ENCODE data around the gene ZBTB16.

Gene ZBTB16

DNA sequence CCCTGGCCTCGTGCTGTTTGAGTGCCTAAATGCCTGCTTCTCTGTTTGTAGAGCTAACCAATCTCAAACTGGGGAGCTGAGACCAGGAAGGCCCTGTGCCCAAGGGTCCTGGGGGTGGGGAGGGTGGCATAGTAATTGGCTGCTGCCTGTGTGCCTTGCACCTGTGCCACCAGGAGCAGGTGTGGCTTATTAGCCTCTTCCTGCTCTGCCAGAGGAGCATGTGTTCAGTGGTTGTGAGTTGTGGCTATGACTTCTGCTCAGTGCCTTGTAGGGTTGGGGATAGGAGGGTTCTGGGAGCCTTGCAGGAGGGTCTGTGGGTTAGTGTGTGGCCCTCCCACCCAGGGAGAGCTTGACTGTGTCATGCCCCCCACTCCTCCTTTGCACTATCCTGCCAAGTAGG is 109.2 kb downstream of the ZBTB16 start:
- ATAC-seq (no peak), DNase-seq (ENCODE audit: low spot score in 2 of 2) (no peak)
- no peak overlapping the region for H3K4me3 Mint-ChIP-seq
- peaks cover 45% of the 10 kb centered on the region for H3K36me3 Mint-ChIP-seq
- no peaks in the 10 kb centered on the region for H3K9me3 Mint-ChIP-seq
- H3K27ac Mint-ChIP-seq: peak overlapping the region; percentile 82
- H3K4me1 Mint-ChIP-seq: peaks cover 94% of the 10 kb centered on the region

DNA sequence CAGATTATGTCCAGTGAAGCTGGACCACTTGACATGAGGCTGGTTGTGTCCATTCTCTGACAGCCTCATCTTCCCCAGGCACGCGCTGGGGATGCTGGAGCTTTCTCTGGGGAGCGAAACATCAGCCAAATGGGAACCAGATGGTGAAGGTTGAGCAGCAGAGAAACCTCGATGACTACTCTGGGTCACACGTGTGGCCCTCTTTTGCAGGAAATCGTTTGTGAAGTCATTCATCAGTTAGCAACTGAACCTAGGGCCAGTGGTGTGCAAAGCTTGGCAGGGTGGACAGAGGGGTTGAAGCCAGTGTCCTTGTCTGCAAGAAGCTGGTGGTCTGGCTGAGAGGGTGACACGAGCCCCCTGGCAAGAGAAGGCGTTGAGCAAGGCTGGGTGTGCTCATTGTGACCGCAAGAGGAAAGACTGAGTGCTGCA is 109.8 kb downstream of the ZBTB16 start:
- Mint-ChIP-seq H3K36me3 (peaks cover 41% of the 10 kb centered on the region), H3K9me3 (no peaks in the 10 kb centered on the region), H3K4me1 (peaks cover 94% of the 10 kb centered on the region), H3K4me3 (peak overlapping the region; percentile 15), H3K27ac (peak overlapping the region; percentile 82)
- ATAC-seq (no peak), DNase-seq (ENCODE audit: low spot score in 2 of 2) (no peak)

DNA sequence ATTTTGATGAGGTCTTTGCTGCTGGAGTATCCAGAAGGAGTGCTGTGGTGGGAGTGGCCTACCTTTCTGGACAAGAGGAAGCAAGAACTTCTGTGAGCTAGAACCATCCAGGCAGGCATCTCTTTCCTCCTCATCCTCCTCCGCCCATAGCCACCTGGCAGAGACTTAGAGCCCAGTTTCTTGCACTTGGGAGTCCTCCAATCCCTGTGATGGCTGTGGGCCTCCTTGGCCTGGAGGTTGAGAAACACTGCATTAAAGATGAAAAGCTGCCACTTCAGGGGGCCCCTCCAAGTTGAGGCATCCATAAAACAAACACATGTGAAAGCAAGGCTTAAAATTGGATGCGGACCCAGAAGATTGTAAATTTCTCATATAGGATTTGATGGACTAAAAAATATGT is 110.3 kb downstream of the ZBTB16 start:
- H3K9me3 Mint-ChIP-seq: no peaks in the 10 kb centered on the region
- peaks cover 94% of the 10 kb centered on the region for H3K4me1 Mint-ChIP-seq
- ATAC-seq: no peak
- peaks cover 41% of the 10 kb centered on the region for H3K36me3 Mint-ChIP-seq
- peak overlapping the region; percentile 15 for H3K4me3 Mint-ChIP-seq
- peak overlapping the region; percentile 82 for H3K27ac Mint-ChIP-seq
- DNase-seq (ENCODE audit: low spot score in 2 of 2): no peak

DNA sequence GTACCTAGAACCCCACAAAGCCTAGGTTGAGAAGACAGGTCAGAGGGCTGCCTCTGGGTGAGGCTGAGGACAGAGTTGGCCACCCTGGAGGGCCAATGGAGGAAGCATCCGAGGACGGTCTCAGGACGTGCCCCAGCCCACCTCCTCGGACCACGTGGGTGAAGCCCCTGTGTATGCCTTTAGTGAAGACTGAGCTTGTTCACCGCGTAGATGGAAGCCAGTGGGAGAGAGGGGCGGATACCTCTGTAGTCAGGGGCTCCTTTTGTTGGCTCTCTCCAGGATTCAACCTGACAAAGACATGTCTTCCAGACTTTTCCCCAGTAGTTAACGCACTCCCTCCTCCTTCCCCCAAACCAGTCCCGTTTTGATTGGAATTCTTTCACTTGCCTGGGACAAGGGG is 110.7 kb downstream of the ZBTB16 start:
- no peak for DNase-seq (ENCODE audit: low spot score in 2 of 2)
- Mint-ChIP-seq H3K4me3 (no peak overlapping the region), H3K27ac (peak overlapping the region; percentile 40), H3K4me1 (peaks cover 93% of the 10 kb centered on the region), H3K9me3 (no peaks in the 10 kb centered on the region), H3K36me3 (peaks cover 42% of the 10 kb centered on the region)
- no peak for ATAC-seq

DNA sequence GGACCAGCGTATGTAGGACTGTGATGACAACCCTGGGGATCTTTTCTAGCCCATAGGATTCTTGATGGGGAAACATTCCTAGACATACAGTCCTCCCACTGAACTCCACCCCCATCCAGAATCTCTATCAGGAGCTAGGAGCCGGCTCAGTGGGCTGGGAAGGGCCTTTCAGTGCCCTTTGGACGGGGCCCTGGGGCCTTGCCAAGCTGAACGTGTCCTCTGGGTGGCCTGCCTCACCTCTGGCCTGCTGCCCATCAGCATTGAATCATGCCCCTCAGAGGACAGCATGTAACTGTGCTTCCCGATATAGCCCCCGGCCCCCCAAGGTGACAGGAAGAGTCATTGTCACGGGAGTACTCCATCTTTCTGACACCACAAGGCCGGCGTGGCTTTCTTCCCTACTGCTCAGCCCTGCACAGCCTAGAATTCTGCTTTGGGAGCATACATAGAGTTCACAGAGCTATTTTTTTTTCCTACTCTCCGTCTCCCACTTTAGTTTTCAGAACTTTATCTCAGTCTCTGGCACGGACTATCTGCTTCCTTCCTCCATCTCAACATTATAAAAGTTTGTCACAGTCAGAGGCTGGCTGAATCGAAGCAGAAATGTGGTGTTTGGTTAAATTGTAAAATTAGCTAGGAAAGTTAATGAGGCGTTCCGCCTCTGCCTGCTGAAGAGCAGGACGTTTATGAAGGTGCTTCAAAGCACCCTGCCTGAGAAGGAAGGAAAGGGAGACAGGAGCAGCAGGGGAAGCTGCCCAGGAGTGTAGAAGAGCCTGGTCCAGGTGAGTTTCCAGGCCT is 111.9 kb downstream of the ZBTB16 start:
- H3K9me3 Mint-ChIP-seq: no peaks in the 10 kb centered on the region
- DNase-seq (ENCODE audit: low spot score in 2 of 2): no peak
- peaks cover 93% of the 10 kb centered on the region for H3K4me1 Mint-ChIP-seq
- H3K36me3 Mint-ChIP-seq: peaks cover 50% of the 10 kb centered on the region
- no peak overlapping the region for H3K4me3 Mint-ChIP-seq
- H3K27ac Mint-ChIP-seq: peak overlapping the region; percentile 40
- ATAC-seq: no peak

DNA sequence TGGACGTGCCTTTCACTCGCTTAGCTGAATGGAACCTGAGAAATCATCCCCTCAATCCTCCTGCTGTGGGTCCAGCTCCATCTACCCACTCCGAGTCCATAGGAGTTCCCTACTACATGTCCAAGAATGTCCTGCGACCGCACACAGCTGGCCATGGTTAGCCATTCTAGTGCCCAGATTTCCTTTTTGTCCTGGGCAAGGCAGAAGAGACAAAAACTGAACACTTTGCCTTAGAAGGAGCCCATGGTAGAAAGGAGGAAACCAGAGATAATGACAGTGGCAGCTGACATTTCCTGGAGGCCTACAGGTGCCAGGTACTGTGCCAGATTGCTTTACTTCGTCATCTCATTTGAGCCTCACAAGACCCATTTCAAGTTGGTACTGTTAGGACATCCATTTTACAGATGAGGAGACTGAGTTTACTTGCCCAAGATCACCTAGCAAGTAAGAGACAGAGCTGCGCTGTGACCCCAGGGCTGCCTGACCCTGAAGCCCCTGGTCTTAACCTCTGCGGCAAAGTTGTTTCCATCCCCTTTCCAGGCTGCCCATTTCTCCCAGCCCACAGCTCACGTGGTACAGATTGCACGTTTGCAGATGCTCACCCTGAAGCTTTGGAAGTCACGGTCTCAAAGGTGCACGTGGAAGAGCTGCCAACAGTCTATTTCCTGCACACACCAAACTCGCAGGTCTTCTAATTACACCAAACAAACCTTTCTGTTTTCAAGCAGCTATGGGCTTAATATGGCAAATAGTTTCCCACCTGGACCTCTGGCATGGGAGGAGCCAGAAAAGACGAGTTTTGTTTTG is 112.7 kb downstream of the ZBTB16 start:
- no peak for DNase-seq (ENCODE audit: low spot score in 2 of 2)
- Mint-ChIP-seq H3K36me3 (peaks cover 43% of the 10 kb centered on the region), H3K27ac (peak overlapping the region; percentile 79), H3K4me3 (peak overlapping the region; percentile 28), H3K4me1 (peaks cover 86% of the 10 kb centered on the region), H3K9me3 (no peaks in the 10 kb centered on the region)
- ATAC-seq: no peak

DNA sequence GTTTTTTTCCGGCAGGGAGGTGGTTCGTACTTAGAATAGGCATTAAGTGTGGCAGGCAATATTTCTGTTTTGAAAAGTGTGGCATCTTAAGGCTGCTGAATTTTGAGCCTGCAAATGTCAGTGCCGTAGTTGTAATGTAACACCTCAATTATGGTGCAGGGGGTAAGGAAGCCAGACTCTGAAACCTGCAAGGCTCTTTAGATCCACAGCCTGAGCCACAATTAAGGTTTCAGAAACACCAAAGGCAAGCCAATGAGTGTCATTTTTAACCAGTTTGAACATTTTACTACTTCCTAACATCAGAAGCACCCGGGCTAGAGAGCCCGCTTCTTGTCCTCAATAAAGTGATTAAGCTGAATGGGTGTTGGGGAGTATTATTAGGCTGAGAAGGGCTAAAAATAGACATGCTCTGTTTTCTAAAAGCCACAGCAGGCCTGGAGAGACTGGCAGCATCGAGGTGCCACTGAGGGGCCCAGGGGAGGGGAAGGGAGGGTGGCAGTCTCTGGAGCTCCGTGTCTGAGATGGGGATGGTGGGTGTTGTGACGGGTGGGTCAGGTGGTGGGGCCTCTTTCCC is 113.4 kb downstream of the ZBTB16 start:
- ATAC-seq (peak; percentile 61), DNase-seq (ENCODE audit: low spot score in 2 of 2) (no peak)
- Mint-ChIP-seq H3K4me3 (peak overlapping the region; percentile 28), H3K36me3 (peaks cover 43% of the 10 kb centered on the region), H3K4me1 (peaks cover 86% of the 10 kb centered on the region), H3K9me3 (no peaks in the 10 kb centered on the region), H3K27ac (peak overlapping the region; percentile 79)

DNA sequence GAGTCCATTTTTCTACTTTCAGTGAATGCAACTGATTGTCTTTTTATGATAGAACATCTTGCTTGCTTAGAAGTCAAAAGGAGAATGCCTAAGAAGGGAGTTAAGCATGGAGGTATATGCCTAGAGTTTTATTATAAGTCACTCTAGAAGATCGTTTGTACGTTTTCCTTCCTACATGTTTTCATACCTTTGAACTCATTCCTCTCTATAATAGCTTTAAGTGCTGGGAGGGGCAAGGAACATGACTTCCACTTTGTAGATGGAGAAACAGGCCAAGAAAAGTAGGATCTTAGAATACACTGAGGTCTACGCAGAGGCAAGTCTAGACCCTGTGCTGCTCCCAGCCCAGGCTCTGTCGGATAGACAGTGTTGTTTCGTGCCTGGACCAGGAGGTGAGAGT is 114.3 kb downstream of the ZBTB16 start:
- no peak overlapping the region for H3K4me3 Mint-ChIP-seq
- H3K36me3 Mint-ChIP-seq: peaks cover 35% of the 10 kb centered on the region
- H3K4me1 Mint-ChIP-seq: peaks cover 86% of the 10 kb centered on the region
- ATAC-seq (no peak), DNase-seq (ENCODE audit: low spot score in 2 of 2) (no peak)
- H3K27ac Mint-ChIP-seq: peak overlapping the region; percentile 79
- no peaks in the 10 kb centered on the region for H3K9me3 Mint-ChIP-seq

DNA sequence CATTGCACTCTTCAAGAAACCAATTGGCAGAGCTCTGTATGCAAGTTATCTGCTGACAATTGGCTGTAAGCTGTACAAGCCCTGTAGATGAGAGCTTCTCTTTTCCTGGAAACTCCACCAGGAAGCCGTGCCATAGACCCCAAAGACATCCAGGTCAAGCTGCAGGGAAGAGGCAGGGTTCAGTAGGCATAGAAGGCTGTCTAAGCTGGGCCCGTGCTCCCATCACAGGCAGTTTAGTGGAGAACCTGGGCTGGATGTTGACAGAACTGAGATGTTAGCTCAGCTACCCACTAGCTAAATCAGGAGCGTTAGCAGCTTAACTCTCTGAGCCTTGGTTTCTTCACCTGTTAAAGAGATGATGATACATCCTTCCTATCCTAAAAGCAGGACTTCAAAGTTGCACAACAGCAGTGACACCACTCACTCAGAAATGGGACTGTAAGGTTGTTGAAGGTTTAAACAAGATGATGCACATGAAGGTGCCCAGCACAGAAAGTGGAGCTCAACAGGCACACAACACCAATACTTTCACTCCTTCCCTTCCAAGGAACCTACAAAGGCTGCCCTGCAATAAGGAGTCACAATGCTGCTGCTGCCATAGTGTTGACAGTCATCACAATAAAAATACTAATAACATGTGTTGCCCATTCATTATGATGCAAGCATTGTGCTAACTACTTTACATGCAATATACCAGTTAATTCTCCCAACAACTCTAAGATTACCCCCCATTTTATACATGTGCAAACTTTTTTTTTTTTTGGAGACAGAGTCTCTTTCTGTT is 115.4 kb downstream of the ZBTB16 start:
- DNase-seq (ENCODE audit: low spot score in 2 of 2) (no peak), ATAC-seq (peak; percentile 52)
- Mint-ChIP-seq H3K36me3 (peaks cover 25% of the 10 kb centered on the region), H3K4me3 (no peak overlapping the region), H3K9me3 (no peaks in the 10 kb centered on the region), H3K27ac (peak overlapping the region; percentile 37), H3K4me1 (peaks cover 86% of the 10 kb centered on the region)

DNA sequence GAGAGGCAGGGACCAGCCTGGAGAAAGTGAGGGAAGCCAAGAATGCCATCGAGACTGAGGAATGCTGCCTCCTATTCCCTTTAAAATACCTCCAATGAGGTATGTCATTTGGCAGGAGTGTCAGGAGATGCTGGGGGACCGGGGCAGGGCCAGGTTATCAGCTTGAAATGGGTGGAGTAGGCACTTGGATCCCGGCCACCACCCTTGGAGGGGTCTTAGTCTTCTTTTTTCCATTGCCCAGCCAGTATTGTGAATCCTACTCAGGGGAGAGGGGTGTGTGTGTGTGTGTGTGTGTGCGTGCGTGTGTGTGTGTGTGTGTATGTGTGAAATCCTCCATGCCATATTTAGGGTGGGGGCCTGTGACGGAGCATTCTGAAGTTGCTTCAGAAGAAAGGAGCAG is 116.2 kb downstream of the ZBTB16 start:
- DNase-seq (ENCODE audit: low spot score in 2 of 2) (no peak), ATAC-seq (no peak)
- Mint-ChIP-seq H3K27ac (peak overlapping the region; percentile 37), H3K9me3 (no peaks in the 10 kb centered on the region), H3K4me1 (peaks cover 89% of the 10 kb centered on the region), H3K4me3 (no peak overlapping the region), H3K36me3 (peaks cover 25% of the 10 kb centered on the region)

DNA sequence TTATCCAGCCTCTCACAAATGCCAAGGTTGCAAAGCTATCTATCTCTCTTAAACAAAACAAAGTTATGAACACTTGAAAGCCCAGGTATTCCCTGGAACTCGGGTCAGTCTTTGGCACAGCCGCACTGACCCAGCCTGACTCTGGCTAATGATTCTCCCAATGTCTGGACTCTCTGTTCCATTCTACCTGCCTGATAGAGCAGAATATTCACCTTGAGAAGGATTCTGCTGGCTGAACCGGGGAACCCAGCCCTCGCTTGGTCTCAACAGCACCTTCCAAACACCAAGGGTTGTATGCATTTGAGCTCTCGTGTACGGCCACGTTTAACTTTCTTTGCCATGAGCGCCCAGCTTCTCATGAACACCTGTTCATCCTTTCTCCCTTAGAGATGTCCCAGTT is 116.8 kb downstream of the ZBTB16 start:
- no peak for ATAC-seq
- Mint-ChIP-seq H3K4me3 (no peak overlapping the region), H3K36me3 (peaks cover 23% of the 10 kb centered on the region), H3K27ac (peak overlapping the region; percentile 37), H3K9me3 (no peaks in the 10 kb centered on the region), H3K4me1 (peaks cover 91% of the 10 kb centered on the region)
- no peak for DNase-seq (ENCODE audit: low spot score in 2 of 2)

DNA sequence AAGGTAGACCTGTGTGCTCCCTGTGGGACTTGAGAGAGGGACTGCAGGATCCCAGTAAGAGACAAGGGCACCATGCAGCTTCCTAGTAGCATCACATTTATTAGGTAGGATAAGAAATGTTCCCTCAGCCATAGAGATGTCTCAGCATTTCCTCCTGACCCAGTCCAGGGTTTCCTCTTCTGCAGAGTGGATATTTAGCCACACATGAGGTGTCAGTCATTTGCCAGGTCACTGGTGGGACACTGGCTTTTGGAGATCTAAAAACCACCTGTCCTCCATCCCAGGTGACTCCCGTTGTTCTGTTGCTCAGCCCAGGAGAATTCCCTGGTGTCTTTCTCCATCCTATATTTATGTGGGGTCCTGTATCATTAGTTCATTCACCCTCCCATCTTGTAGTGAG is 119.1 kb downstream of the ZBTB16 start:
- ATAC-seq (no peak), DNase-seq (ENCODE audit: low spot score in 2 of 2) (no peak)
- H3K4me1 Mint-ChIP-seq: peaks cover 91% of the 10 kb centered on the region
- H3K36me3 Mint-ChIP-seq: peaks cover 15% of the 10 kb centered on the region
- peak overlapping the region; percentile 76 for H3K27ac Mint-ChIP-seq
- no peaks in the 10 kb centered on the region for H3K9me3 Mint-ChIP-seq
- H3K4me3 Mint-ChIP-seq: no peak overlapping the region

DNA sequence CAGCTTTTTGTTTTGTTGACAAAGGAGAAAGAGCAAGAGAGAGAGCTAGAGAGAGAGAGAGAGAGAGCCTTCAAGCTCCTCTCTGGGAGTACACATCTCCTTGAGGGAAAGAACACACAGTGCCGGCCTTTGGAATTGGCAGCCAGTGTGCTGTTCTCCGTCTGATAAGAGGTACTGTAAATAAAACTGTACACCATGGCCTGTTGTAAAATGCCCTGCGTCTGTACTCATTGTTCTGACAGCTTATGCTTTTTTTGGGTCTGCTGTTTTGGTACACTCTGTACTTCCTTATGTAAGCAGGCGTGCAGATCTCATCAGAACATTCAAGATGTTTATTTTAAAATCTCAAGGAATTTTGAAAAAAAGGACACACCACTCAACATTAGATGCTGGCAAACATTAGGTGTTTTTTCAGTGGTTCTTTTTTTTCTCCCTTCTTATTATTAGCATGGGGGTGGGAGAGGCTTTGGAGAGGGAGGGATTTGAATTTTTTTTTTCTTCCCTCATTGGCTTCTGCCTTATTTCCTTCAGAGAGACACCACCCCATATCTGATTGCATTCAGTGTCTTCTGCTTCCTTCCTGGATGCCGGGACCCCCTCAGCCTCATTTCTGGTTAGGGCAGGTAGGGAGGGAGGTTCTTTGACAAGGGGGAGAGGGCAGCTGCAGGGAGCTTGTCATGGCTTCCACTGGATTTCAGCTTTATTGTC is 119.9 kb downstream of the ZBTB16 start:
- Mint-ChIP-seq H3K36me3 (peaks cover 19% of the 10 kb centered on the region), H3K4me3 (no peak overlapping the region), H3K27ac (peak overlapping the region; percentile 76), H3K4me1 (peaks cover 88% of the 10 kb centered on the region), H3K9me3 (no peaks in the 10 kb centered on the region)
- DNase-seq (ENCODE audit: low spot score in 2 of 2) (no peak), ATAC-seq (no peak)

DNA sequence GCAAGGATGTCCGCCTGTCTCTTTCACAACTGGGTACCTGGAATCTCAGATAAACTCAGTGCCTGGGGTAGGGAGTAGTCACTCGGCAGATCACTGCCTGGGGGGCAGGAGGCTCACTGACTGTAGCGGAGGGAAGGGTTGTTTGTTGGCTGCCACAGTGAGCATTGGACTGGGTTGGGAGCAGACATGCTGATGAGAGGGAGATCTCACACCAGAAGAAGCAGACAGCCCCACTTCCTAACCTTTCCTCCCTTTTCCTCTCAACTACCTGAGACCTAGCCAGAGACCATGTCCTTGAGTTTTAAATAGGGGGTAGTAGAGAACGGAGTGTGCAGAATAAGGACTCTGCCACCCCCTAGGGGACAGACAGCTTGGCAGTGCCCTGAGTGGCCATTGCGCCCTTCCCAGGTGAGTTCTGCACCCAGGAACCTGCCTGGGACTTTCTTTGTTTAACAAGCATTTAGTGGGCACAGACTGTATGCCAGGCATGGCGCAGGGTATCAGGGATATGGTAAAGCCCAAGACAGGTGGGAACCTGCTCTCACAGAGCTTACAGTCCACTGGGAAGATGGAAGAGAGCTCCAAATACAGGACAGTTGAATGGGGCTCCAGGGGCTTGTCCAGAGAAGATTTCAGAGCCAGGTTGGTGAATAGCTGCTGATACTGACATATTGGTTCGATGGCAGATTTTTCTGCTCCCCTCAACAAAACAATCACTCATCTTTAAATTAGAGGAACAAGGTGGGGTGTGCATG is 121.0 kb downstream of the ZBTB16 start:
- H3K4me1 Mint-ChIP-seq: peaks cover 88% of the 10 kb centered on the region

More for the DNA sequence above, 121.0 kb downstream of the ZBTB16 start:
- no peak for DNase-seq (ENCODE audit: low spot score in 2 of 2)
- Mint-ChIP-seq H3K9me3 (no peaks in the 10 kb centered on the region), H3K4me3 (no peak overlapping the region), H3K27ac (peak overlapping the region; percentile 76), H3K36me3 (peaks cover 19% of the 10 kb centered on the region)
- ATAC-seq: no peak

Measured in stimulated activated effector memory CD8-positive, alpha-beta T cell treated with anti-CD3 and anti-CD28 coated beads, Interleukin-12 subunit alpha, Interleukin-12 subunit beta, amount 100 ng/mL, for 72 hours (primary cell).